SK-N-SH (cell line): ENCODE data around the gene KDM2A. TPM values are rescaled to one million over a fixed set of nuclear protein-coding genes. Genes with fewer than 3 reads are reported as not detected.
"Not testable (repeated sequence)": the region's sequence is repeated elsewhere in the genome, so short reads cannot be mapped to it uniquely, and the experiment has no call there.

Experiments used
- CTCF ChIA-PET: fragments of 300-600, 350-600 bp; formaldehyde crosslinking; extraction: SDS; loops from one replicate; lab custom pipeline; 2021; lab: Yijun Ruan, JAX
- POLR2A ChIA-PET: fragments of 350-600 bp; sonication (Branson Sonifier 250); formaldehyde crosslinking; extraction: SDS; loops from one replicate; lab custom pipeline; 2020; ENCODE audit warnings: antibody characterized with exemption, inconsistent platforms; lab: Yijun Ruan, JAX
- DNase-seq: peaks from one replicate; pipeline ENCODE4 v3.0.0; 2012
- H2AFZ ChIP-seq: fragments of 200-600 bp; sonication (generic); 2 replicates; pipeline ENCODE4 v1.8.1; 2016; ENCODE audit warnings: antibody characterized with exemption, mild to moderate bottlenecking, low read depth
- H3F3A ChIP-seq: fragments of 200-600 bp; sonication (generic); replicated peaks from 2 replicates; pipeline ENCODE3; 2016; ENCODE audit warnings: antibody characterized with exemption, mild to moderate bottlenecking; ENCODE audit not compliant: insufficient read depth
- H3K27ac ChIP-seq, 2 experiments: fragments of 200-500 bp in 1 of 2; fragments of 200-600 bp in 1 of 2; sonication (Bioruptor generic) in 1 of 2; sonication (generic), shearing (Covaris generic) in 1 of 2; 2 replicates each; pipeline versions ENCODE4 v1.5.1 to v1.6.1; 2014 to 2016; ENCODE audit warnings: low read depth in 2 of 2, inconsistent platforms in 1 of 2, low read length in 1 of 2, mild to moderate bottlenecking in 1 of 2, mixed read lengths in 1 of 2
- H3K27me3 ChIP-seq: fragments of 200-600 bp; sonication (generic), shearing (Covaris generic); 2 replicates; pipeline ENCODE4 v1.6.1; 2016; ENCODE audit warnings: mixed run types; ENCODE audit not compliant: insufficient read depth
- H3K36me3 ChIP-seq, 2 experiments: fragments of 200-500 bp in 1 of 2; fragments of 200-600 bp in 1 of 2; sonication (Bioruptor generic) in 1 of 2; sonication (generic) in 1 of 2; replicated peaks in 1 of 2; 2 replicates each; pipeline versions ENCODE3 to v1.5.1; 2014 to 2016; ENCODE audit warnings: low read length in 1 of 2, mild to moderate bottlenecking in 1 of 2; ENCODE audit not compliant: insufficient read depth in 2 of 2, control insufficient read depth in 1 of 2
- H3K4me1 ChIP-seq, 2 experiments: fragments of 200-500 bp in 1 of 2; fragments of 200-600 bp in 1 of 2; sonication (Bioruptor generic) in 1 of 2; sonication (generic), shearing (Covaris generic) in 1 of 2; 2 replicates each; pipeline versions ENCODE4 v1.5.1 to v1.6.1; 2014 to 2016; ENCODE audit warnings: low read depth in 1 of 2, low read length in 1 of 2, mixed run types in 1 of 2; ENCODE audit not compliant: insufficient read depth in 2 of 2, control insufficient read depth in 1 of 2
- H3K4me2 ChIP-seq: fragments of 200-600 bp; sonication (generic), shearing (Covaris generic); 2 replicates; pipeline ENCODE4 v1.6.1; 2017; ENCODE audit warnings: mixed run types
- H3K4me3 ChIP-seq, 2 experiments: fragments of 200-500 bp in 1 of 2; fragments of 200-600 bp in 1 of 2; sonication (Bioruptor generic) in 1 of 2; sonication (generic), shearing (Covaris generic) in 1 of 2; 2 replicates each; pipeline versions ENCODE4 v1.5.1 to v1.8.1; 2014 to 2016; ENCODE audit warnings: low read depth in 2 of 2, inconsistent platforms in 1 of 2, low read length in 1 of 2, mild to moderate bottlenecking in 1 of 2, mixed read lengths in 1 of 2, moderate library complexity in 1 of 2
- H3K79me2 ChIP-seq: fragments of 200-600 bp; sonication (generic); 2 replicates; pipeline ENCODE4 v1.8.1; 2017; ENCODE audit warnings: mild to moderate bottlenecking; ENCODE audit not compliant: insufficient read depth
- H3K9ac ChIP-seq: fragments of 200-600 bp; sonication (generic); 2 replicates; pipeline ENCODE4 v1.6.1; 2017; ENCODE audit warnings: mixed run types
- H3K9me2 ChIP-seq: fragments of 200-600 bp; sonication (generic); 2 replicates; pipeline ENCODE4 v1.6.1; 2017; ENCODE audit warnings: mixed run types
- H3K9me3 ChIP-seq: fragments of 200-600 bp; sonication (generic); 2 replicates; pipeline ENCODE4 v1.6.1; 2017; ENCODE audit warnings: mixed run types, mild to moderate bottlenecking, moderate library complexity
- H4K20me1 ChIP-seq: fragments of 200-600 bp; sonication (generic); 2 replicates; pipeline ENCODE4 v1.6.1; 2017; ENCODE audit warnings: mild to moderate bottlenecking, mixed run types; ENCODE audit not compliant: insufficient read depth
- CHD2 ChIP-seq: fragments of 150-350 bp; IDR thresholded peaks from 2 replicates; pipeline ENCODE4 v1.6.1; 2018; ENCODE audit warnings: low read length; ENCODE audit not compliant: partially characterized antibody
- FOSL2 ChIP-seq: IDR thresholded peaks from 2 replicates; pipeline ENCODE4 v1.4.0; 2012; ENCODE audit warnings: low read depth, mild to moderate bottlenecking, moderate library complexity, borderline replicate concordance
- FOXJ3 ChIP-seq: sonication (generic); formaldehyde crosslinking; IDR thresholded peaks from 2 replicates; pipeline ENCODE4 v1.5.1; 2020; ENCODE audit warnings: mild to moderate bottlenecking, missing genetic modification reagents
- GATA2 ChIP-seq: sonication (generic); formaldehyde crosslinking; IDR thresholded peaks from 2 replicates; pipeline ENCODE4 v1.5.0; 2020; ENCODE audit warnings: mild to moderate bottlenecking, missing genetic modification reagents
- MEF2A ChIP-seq: IDR thresholded peaks from 2 replicates; pipeline ENCODE4 v1.4.0; 2012; ENCODE audit warnings: low read depth, borderline replicate concordance
- NFIC ChIP-seq: IDR thresholded peaks from 2 replicates; pipeline ENCODE4 v1.4.0; 2012; ENCODE audit warnings: borderline replicate concordance
- NRF1 ChIP-seq: IDR thresholded peaks from 2 replicates; pipeline ENCODE4 v1.6.1; 2012; ENCODE audit warnings: low read depth, mild to moderate bottlenecking, low read length
- PBX3 ChIP-seq: IDR thresholded peaks from 2 replicates; pipeline ENCODE4; 2012
- POLR2AphosphoS5 ChIP-seq: IDR thresholded peaks from 2 replicates; pipeline ENCODE4 v1.6.1; 2012; ENCODE audit warnings: low read depth, low read length
- RAD21 ChIP-seq: IDR thresholded peaks from 2 replicates; pipeline ENCODE4 v1.6.1; 2012; ENCODE audit warnings: mild to moderate bottlenecking, low read length
- RFX5 ChIP-seq: IDR thresholded peaks from 2 replicates; pipeline ENCODE4 v1.6.1; 2012; ENCODE audit warnings: mild to moderate bottlenecking, improper control_type of control experiment, low read length
- SIN3A ChIP-seq: IDR thresholded peaks from 2 replicates; pipeline ENCODE4 v1.6.1; 2012; ENCODE audit warnings: low read depth, mild to moderate bottlenecking, low read length, moderate library complexity, borderline replicate concordance
- SMC3 ChIP-seq: IDR thresholded peaks from 2 replicates; pipeline ENCODE4 v1.6.1; 2012; ENCODE audit warnings: low read depth, low read length, improper control_type of control experiment
- TAF1 ChIP-seq: IDR thresholded peaks from 2 replicates; pipeline ENCODE4 v1.6.1; 2012; ENCODE audit warnings: low read depth, mild to moderate bottlenecking, low read length, moderate library complexity, borderline replicate concordance
- USF2 ChIP-seq: fragments of 150-350 bp; IDR thresholded peaks from 2 replicates; pipeline ENCODE4 v1.6.1; 2017; ENCODE audit warnings: antibody characterized with exemption, low read length, low read depth, borderline replicate concordance
- WGBS: methylation state at CpG from one replicate; pipeline ENCODE4 v1.1.6; 2017; ENCODE audit warnings: low lambda C conversion rate; 5-methylcytosine and 5-hydroxymethylcytosine counted together
- polyA plus RNA-seq, 3 experiments: library from polyadenylated mRNA; depleted of rRNA; stranded (reverse); fragments of >200 nt; gene quantifications; 2 replicates each; pipeline ENCODE4 v1.2.3, GENCODE V29; 2012
- TF ChIP-seq, protein P1 (sequence below): IDR thresholded peaks from 2 replicates; pipeline ENCODE4 v1.6.1; 2012; ENCODE audit warnings: mild to moderate bottlenecking, low read depth, low read length, moderate library complexity

Gene KDM2A
- polyA plus RNA-seq, 1 of the 3 experiments (the other 2 are of a cell fraction), result 28.4 TPM

DNA sequence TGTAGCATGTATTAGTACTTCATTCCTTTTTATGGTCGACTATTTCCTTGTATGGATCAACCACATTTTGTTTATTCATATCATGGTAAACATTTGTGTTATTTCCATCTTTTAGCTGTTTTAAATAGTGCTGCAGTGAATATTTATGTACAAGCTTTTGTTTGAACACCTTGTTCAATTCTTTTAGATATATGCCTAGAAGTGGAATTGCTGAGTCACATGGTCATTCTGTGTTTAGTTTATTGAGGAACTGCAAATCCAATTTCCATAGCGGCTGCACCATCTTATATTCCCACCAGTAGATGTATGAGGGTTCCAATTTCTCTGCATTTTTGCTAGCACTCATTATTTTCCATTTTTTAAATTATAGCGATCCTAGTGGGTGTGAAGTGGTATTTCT is 85.8 kb downstream of the KDM2A start:
- Histone ChIP-seq H3K4me3 (no peak overlapping the region), H3K4me1 (0 out of 4 replicates have a peak, but pooled peaks cover 0 to 6% of the 10 kb centered on the region in 2 experiments), H2AFZ (no peak overlapping the region), H3K36me3 (peaks cover 0 to 29% of the 10 kb centered on the region in 2 experiments), H4K20me1 (no peaks in the 10 kb centered on the region), H3K27ac (no peak overlapping the region), H3K27me3 (no peaks in the 10 kb centered on the region), H3K9ac (no peak overlapping the region), H3K9me2 (no peaks in the 10 kb centered on the region), H3K9me3 (no peaks in the 10 kb centered on the region), H3K79me2 (no peaks in the 10 kb centered on the region), H3F3A (no peaks in the 10 kb centered on the region), H3K4me2 (no peak overlapping the region)
- DNase-seq, result no peak
- 75% methylated on average over 3 of the region's 3 CpGs for WGBS
- ChIA-PET CTCF (interaction anchor here (0.7 to 1.2 kb wide), 4 partner anchors 10 to 178 kb away, joined by 3 to 4 read pairs (median 3); no protein-coding TSS in a partner anchor), POLR2A (no interaction called here)
- TF ChIP-seq NFIC (no peak), PBX3 (no peak), TAF1 (no peak), USF2 (no peak), SIN3A (no peak), MEF2A (no peak), FOSL2 (no peak), FOXJ3 (CRISPR knock-in tag) (no peak), GATA2 (CRISPR knock-in tag) (no peak), POLR2AphosphoS5 (no peak), RAD21 (no peak), RFX5 (no peak), NRF1 (no peak), SMC3 (no peak), CHD2 (no peak)
- TF ChIP-seq, protein P1, sequence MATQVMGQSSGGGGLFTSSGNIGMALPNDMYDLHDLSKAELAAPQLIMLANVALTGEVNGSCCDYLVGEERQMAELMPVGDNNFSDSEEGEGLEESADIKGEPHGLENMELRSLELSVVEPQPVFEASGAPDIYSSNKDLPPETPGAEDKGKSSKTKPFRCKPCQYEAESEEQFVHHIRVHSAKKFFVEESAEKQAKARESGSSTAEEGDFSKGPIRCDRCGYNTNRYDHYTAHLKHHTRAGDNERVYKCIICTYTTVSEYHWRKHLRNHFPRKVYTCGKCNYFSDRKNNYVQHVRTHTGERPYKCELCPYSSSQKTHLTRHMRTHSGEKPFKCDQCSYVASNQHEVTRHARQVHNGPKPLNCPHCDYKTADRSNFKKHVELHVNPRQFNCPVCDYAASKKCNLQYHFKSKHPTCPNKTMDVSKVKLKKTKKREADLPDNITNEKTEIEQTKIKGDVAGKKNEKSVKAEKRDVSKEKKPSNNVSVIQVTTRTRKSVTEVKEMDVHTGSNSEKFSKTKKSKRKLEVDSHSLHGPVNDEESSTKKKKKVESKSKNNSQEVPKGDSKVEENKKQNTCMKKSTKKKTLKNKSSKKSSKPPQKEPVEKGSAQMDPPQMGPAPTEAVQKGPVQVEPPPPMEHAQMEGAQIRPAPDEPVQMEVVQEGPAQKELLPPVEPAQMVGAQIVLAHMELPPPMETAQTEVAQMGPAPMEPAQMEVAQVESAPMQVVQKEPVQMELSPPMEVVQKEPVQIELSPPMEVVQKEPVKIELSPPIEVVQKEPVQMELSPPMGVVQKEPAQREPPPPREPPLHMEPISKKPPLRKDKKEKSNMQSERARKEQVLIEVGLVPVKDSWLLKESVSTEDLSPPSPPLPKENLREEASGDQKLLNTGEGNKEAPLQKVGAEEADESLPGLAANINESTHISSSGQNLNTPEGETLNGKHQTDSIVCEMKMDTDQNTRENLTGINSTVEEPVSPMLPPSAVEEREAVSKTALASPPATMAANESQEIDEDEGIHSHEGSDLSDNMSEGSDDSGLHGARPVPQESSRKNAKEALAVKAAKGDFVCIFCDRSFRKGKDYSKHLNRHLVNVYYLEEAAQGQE, result no peak

GRCh38 chr11:67209222-67209621 is 90.2 kb downstream of the KDM2A start:
- H3K9me2 ChIP-seq, H3K27ac ChIP-seq, H3K27me3 ChIP-seq, H3F3A ChIP-seq, H3K9me3 ChIP-seq, H3K9ac ChIP-seq, H4K20me1 ChIP-seq, H3K79me2 ChIP-seq, H3K4me2 ChIP-seq, H3K4me1 ChIP-seq, DNase-seq, H2AFZ ChIP-seq, POLR2A ChIA-PET, H3K4me3 ChIP-seq: not testable (repeated sequence)
- WGBS, result 91% methylated on average over 6 of the region's 6 CpGs
- CTCF ChIA-PET, result interaction anchor here (1.2 kb wide), 1 partner anchor 128 kb away, joined by 3 read pairs; no protein-coding TSS in a partner anchor
- peaks cover 4 to 41% of the 10 kb centered on the region in 2 experiments for H3K36me3 ChIP-seq
